Inflammatory macrophage treated with lipopolysaccharide for 4 hours (primary cell): ENCODE measurements around the gene IGSF9B.

Source experiments
- DNase-seq: peaks from one replicate; pipeline ENCODE4 v3.0.0-alpha.2; 2020

IGSF9B gene

GRCh38 chr11:133917921-133918607 is 38.7 kb downstream of the IGSF9B start:
- no peak for DNase-seq

- DNase-seq = no peak
Measured at GRCh38 chr11:133916784-133917440, 39.9 kb downstream of the IGSF9B start.

GRCh38 chr11:133913761-133914160 is 43.0 kb downstream of the IGSF9B start:
- DNase-seq = no peak

- DNase-seq = no peak
Measured at GRCh38 chr11:133911171-133911570, 45.6 kb downstream of the IGSF9B start.

GRCh38 chr11:133910101-133910500 is 46.7 kb downstream of the IGSF9B start:
- DNase-seq = no peak

- no peak for DNase-seq
Measured at GRCh38 chr11:133908827-133909226, 47.9 kb downstream of the IGSF9B start.

- no peak for DNase-seq
Measured at GRCh38 chr11:133907841-133908241, 48.9 kb downstream of the IGSF9B start.

GRCh38 chr11:133907216-133907615 is 49.6 kb downstream of the IGSF9B start:
- DNase-seq = no peak

GRCh38 chr11:133906746-133907145 is 50.0 kb downstream of the IGSF9B start:
- DNase-seq = no peak

GRCh38 chr11:133906241-133906640 is 50.5 kb downstream of the IGSF9B start:
- DNase-seq = no peak

- no peak for DNase-seq
Measured at GRCh38 chr11:133905677-133906156, 51.1 kb downstream of the IGSF9B start.

GRCh38 chr11:133904818-133905515 is 51.8 kb downstream of the IGSF9B start:
- no peak for DNase-seq

- no peak for DNase-seq
Measured at GRCh38 chr11:133903875-133904817, 52.6 kb downstream of the IGSF9B start.

- no peak for DNase-seq
Measured at GRCh38 chr11:133903056-133903455, 53.7 kb downstream of the IGSF9B start.

GRCh38 chr11:133902506-133902905 is 54.3 kb downstream of the IGSF9B start:
- DNase-seq = no peak

- DNase-seq = no peak
Measured at GRCh38 chr11:133901999-133902398, 54.8 kb downstream of the IGSF9B start.

GRCh38 chr11:133901316-133901715 is 55.5 kb downstream of the IGSF9B start:
- no peak for DNase-seq

- DNase-seq = no peak
Measured at GRCh38 chr11:133900176-133901105, 56.3 kb downstream of the IGSF9B start.

GRCh38 chr11:133898770-133899115 is 58.0 kb downstream of the IGSF9B start:
- DNase-seq = no peak

GRCh38 chr11:133898031-133898769 is 58.6 kb downstream of the IGSF9B start:
- DNase-seq = no peak

GRCh38 chr11:133897331-133897650 is 59.5 kb downstream of the IGSF9B start:
- DNase-seq = no peak
